ENCODE results near the gene MAK.
"Not testable (repeated sequence)": the region's sequence is repeated elsewhere in the genome, so short reads cannot be mapped to it uniquely, and the experiment has no call there.

DNA sequence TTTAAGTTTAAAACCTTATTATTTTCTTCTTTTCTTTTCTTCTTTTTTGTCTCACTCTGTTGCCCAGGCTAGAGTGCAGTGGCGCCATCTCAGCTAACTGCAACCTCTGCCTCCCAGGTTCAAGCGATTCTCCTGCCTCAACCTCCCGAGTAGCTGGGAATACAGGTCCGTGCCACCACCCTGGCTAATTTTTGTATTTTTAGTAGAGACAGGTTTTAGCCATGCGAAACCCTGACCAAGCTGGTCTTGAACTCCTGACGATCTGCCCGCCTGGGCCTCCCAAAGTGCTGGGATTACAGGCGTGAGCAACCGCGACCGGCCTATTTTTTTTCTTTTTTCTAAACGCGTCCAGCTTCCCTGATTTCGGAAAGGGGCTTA is 43.9 kb upstream of the MAK start:
- TF ChIP-seq POLR2AphosphoS5, POLR2A (IDR thresholded peaks at IDR 0.05; ENCODE audit: low read depth, low read length): not testable (repeated sequence)
